IMR-90 (cell line): Measurements from ENCODE around the gene CRLF1. TPM values are rescaled to one million over a fixed set of nuclear protein-coding genes. Genes with fewer than 3 reads are reported as not detected.
A peak's percentile ranks its signal among the peaks of the same experiment; 100 is the strongest.

ENCODE experiments used
- ATAC-seq: fragments of 200-7000 bp; cut with Tn5 transposase; 2 replicates; pipeline ENCODE4 v1.9.1; 2020; ENCODE audit warnings: low read depth, mild to moderate bottlenecking, moderate library complexity
- BruUV-seq: library from RNA; stranded (reverse); fragments of 400-500 nt; replicated peaks from 2 replicates; lab custom pipeline; 2021; lab: Mats Ljungman, UMichigan
- CTCF ChIA-PET: fragments of 300-600 bp; formaldehyde crosslinking; extraction: SDS; loops from one replicate; lab custom pipeline; 2021; ENCODE audit warnings: antibody characterized with exemption; lab: Yijun Ruan, JAX
- POLR2A ChIA-PET: fragments of 300-600 bp; sonication (Branson Sonifier 250); formaldehyde crosslinking; loops from one replicate; lab custom pipeline; 2022; ENCODE audit warnings: antibody characterized with exemption; ENCODE audit not compliant: unreplicated experiment; lab: Charles Lee
- DNase-seq: peaks from one replicate; pipeline ENCODE4 v3.0.0; 2013
- H2AFZ ChIP-seq: replicated peaks from 2 replicates; pipeline ENCODE3; 2013; ENCODE audit warnings: low read length, mild to moderate bottlenecking; ENCODE audit not compliant: poor library complexity
- H2AK5ac ChIP-seq: 2 replicates; pipeline ENCODE4 v1.6.1; 2013; ENCODE audit warnings: low read depth, low read length, inconsistent platforms
- H2AK9ac ChIP-seq: replicated peaks from 2 replicates; pipeline ENCODE3; 2013; ENCODE audit warnings: mild to moderate bottlenecking, low read depth, low read length, moderate library complexity; ENCODE audit not compliant: poor library complexity
- H2BK120ac ChIP-seq: 2 replicates; pipeline ENCODE4 v1.6.1; 2013; ENCODE audit warnings: low read depth, low read length, inconsistent platforms
- H2BK15ac ChIP-seq: 3 replicates; pipeline ENCODE4 v1.6.1; 2013; ENCODE audit warnings: low read depth, low read length, inconsistent platforms
- H2BK20ac ChIP-seq: 2 replicates; pipeline ENCODE4 v1.6.1; 2013; ENCODE audit warnings: low read depth, mild to moderate bottlenecking, inconsistent platforms, low read length, moderate library complexity
- H2BK5ac ChIP-seq: 2 replicates; pipeline ENCODE4 v1.6.1; 2013; ENCODE audit warnings: mild to moderate bottlenecking, low read depth, low read length, inconsistent platforms; ENCODE audit not compliant: poor library complexity, severe bottlenecking
- H3K14ac ChIP-seq: replicated peaks from 2 replicates; pipeline ENCODE4 v1.6.1; 2013; ENCODE audit warnings: low read depth, low read length, inconsistent platforms
- H3K18ac ChIP-seq: 2 replicates; pipeline ENCODE4 v1.6.1; 2013; ENCODE audit warnings: low read depth, low read length, control low read depth
- H3K23ac ChIP-seq: 2 replicates; pipeline ENCODE4 v1.6.1; 2013; ENCODE audit warnings: low read depth, low read length, inconsistent platforms
- H3K27ac ChIP-seq: 2 replicates; pipeline ENCODE4 v1.5.1; 2013; ENCODE audit warnings: mild to moderate bottlenecking, control low read depth, low read length; ENCODE audit not compliant: insufficient read depth
- H3K27me3 ChIP-seq: 2 replicates; pipeline ENCODE4 v1.6.1; 2013; ENCODE audit warnings: low read length; ENCODE audit not compliant: control insufficient read depth, insufficient read depth
- H3K36me3 ChIP-seq: 2 replicates; pipeline ENCODE4 v1.6.1; 2013; ENCODE audit warnings: low read length, mixed read lengths; ENCODE audit not compliant: control insufficient read depth, insufficient read depth
- H3K4ac ChIP-seq: 2 replicates; pipeline ENCODE4 v1.6.1; 2013; ENCODE audit warnings: low read depth, low read length, inconsistent platforms
- H3K4me1 ChIP-seq: 2 replicates; pipeline ENCODE4 v1.6.1; 2013; ENCODE audit warnings: low read length, mixed read lengths; ENCODE audit not compliant: control insufficient read depth, insufficient read depth
- H3K4me2 ChIP-seq: 2 replicates; pipeline ENCODE4 v1.6.1; 2013; ENCODE audit warnings: low read depth, mild to moderate bottlenecking, control low read depth, low read length, moderate library complexity
- H3K4me3 ChIP-seq: 2 replicates; pipeline ENCODE4 v1.5.1; 2013; ENCODE audit warnings: low read depth, mild to moderate bottlenecking, control low read depth, low read length, moderate library complexity; ENCODE audit not compliant: insufficient read depth
- H3K56ac ChIP-seq: 2 replicates; pipeline ENCODE4 v1.6.1; 2013; ENCODE audit warnings: low read length, inconsistent platforms; ENCODE audit not compliant: insufficient read depth; ENCODE audit errors: extremely low read depth
- H3K79me1 ChIP-seq, 2 experiments: 2 replicates each; pipeline ENCODE4 v1.6.1; 2013; ENCODE audit warnings: low read length in 2 of 2, inconsistent platforms in 1 of 2, low read depth in 1 of 2
- H3K9ac ChIP-seq: 2 replicates; pipeline ENCODE4 v1.6.1; 2013; ENCODE audit warnings: low read depth, low read length, control low read depth
- H3K9me1 ChIP-seq: 2 replicates; pipeline ENCODE4 v1.6.1; 2013; ENCODE audit warnings: low read length, inconsistent platforms; ENCODE audit not compliant: insufficient read depth
- H3K9me3 ChIP-seq: 2 replicates; pipeline ENCODE4 v1.6.1; 2013; ENCODE audit warnings: low read length; ENCODE audit not compliant: control insufficient read depth, insufficient read depth
- H4K20me1 ChIP-seq: 2 replicates; pipeline ENCODE4 v1.6.1; 2013; ENCODE audit warnings: low read length, inconsistent platforms; ENCODE audit not compliant: insufficient read depth
- H4K5ac ChIP-seq: 2 replicates; pipeline ENCODE4 v1.6.1; 2013; ENCODE audit warnings: mild to moderate bottlenecking, low read depth, low read length, control low read depth
- H4K8ac ChIP-seq, 2 experiments: 2 replicates each; pipeline ENCODE4 v1.6.1; 2013; ENCODE audit warnings: low read depth in 2 of 2, low read length in 2 of 2, control low read depth in 1 of 2, inconsistent platforms in 1 of 2
- H4K91ac ChIP-seq: 2 replicates; pipeline ENCODE4 v1.6.1; 2013; ENCODE audit warnings: low read depth, low read length, inconsistent platforms; ENCODE audit not compliant: insufficient read depth
- BHLHE40 ChIP-seq: fragments of 150-350 bp; IDR thresholded peaks from 2 replicates; pipeline ENCODE4 v1.6.1; 2016; ENCODE audit warnings: mild to moderate bottlenecking, low read depth, low read length
- CHD1 ChIP-seq: IDR thresholded peaks from 2 replicates; pipeline ENCODE4 v1.6.1; 2012; ENCODE audit warnings: low read depth, low read length, improper control_type of control experiment
- CTCF ChIP-seq: conservative IDR thresholded peaks from 2 replicates; pipeline ENCODE4 v1.5.1; 2012; ENCODE audit warnings: mild to moderate bottlenecking, low read depth, low read length, improper control_type of control experiment
- FOS ChIP-seq: fragments of 150-350 bp; IDR thresholded peaks from 2 replicates; pipeline ENCODE4 v1.6.1; 2016; ENCODE audit warnings: low read depth, low read length
- MAFK ChIP-seq: IDR thresholded peaks from 2 replicates; pipeline ENCODE4 v1.6.1; 2012; ENCODE audit warnings: low read depth, low read length, improper control_type of control experiment
- MAZ ChIP-seq: IDR thresholded peaks from 2 replicates; pipeline ENCODE4 v1.6.1; 2012; ENCODE audit warnings: low read depth, mild to moderate bottlenecking, low read length, improper control_type of control experiment, moderate library complexity, borderline replicate concordance
- MXI1 ChIP-seq: IDR thresholded peaks from 2 replicates; pipeline ENCODE4 v1.6.1; 2012; ENCODE audit warnings: low read depth, mild to moderate bottlenecking, low read length, moderate library complexity, borderline replicate concordance
- NFE2L2 ChIP-seq: fragments of 150-350 bp; IDR thresholded peaks from 2 replicates; pipeline ENCODE4 v1.6.1; 2016; ENCODE audit warnings: low read depth, mild to moderate bottlenecking, low read length
- POLR2A ChIP-seq: IDR thresholded peaks from 2 replicates; pipeline ENCODE4 v1.6.1; 2012; ENCODE audit warnings: mild to moderate bottlenecking, low read depth, low read length
- RAD21 ChIP-seq: IDR thresholded peaks from 2 replicates; pipeline ENCODE4 v1.6.1; 2012; ENCODE audit warnings: low read length, improper control_type of control experiment
- RCOR1 ChIP-seq: IDR thresholded peaks from 2 replicates; pipeline ENCODE4 v1.6.1; 2012; ENCODE audit warnings: mild to moderate bottlenecking, low read length, improper control_type of control experiment; ENCODE audit not compliant: insufficient replicate concordance
- RFX5 ChIP-seq: IDR thresholded peaks from 2 replicates; pipeline ENCODE4 v1.8.0; 2012; ENCODE audit warnings: low read depth, mild to moderate bottlenecking, low read length, moderate library complexity
- SMC3 ChIP-seq: fragments of 150-350 bp; IDR thresholded peaks from 2 replicates; pipeline ENCODE4 v1.6.1; 2016; ENCODE audit warnings: low read depth, mild to moderate bottlenecking, antibody characterized with exemption, low read length, moderate library complexity
- USF2 ChIP-seq: fragments of 150-350 bp; IDR thresholded peaks from 2 replicates; pipeline ENCODE4 v1.6.1; 2017; ENCODE audit warnings: mild to moderate bottlenecking, antibody characterized with exemption, low read length, low read depth
- WGBS, 2 experiments: methylation state at CpG; one replicate each; pipeline versions ENCODE4 v1.1.5 to v1.1.7; 2013; ENCODE audit warnings: missing lambda C conversion rate in 2 of 2; ENCODE audit not compliant: insufficient read length in 1 of 2; ENCODE audit errors: extremely low coverage in 2 of 2; 5-methylcytosine and 5-hydroxymethylcytosine counted together
- dilution Hi-C: fragments of 300-500 bp; cut with HindIII; formaldehyde crosslinking; loops from one replicate; pipeline ENCODE4 v1.14.3; 2018; ENCODE audit warnings: low sequenced_read_pairs; ENCODE audit not compliant: unreplicated experiment
- in situ Hi-C: fragments of 300-500 bp; cut with MboI; formaldehyde crosslinking; loops from 3 replicates; pipeline ENCODE4 v1.14.3; 2019; ENCODE audit warnings: low sequenced_read_pairs, inconsistent platforms, mixed read lengths
- intact Hi-C: fragments of 100-400 bp; cut with micrococcal nuclease; formaldehyde crosslinking; loops from 2 replicates; pipeline ENCODE4 v1.10.0; 2022
- polyA plus RNA-seq, 3 experiments: library from polyadenylated mRNA; depleted of rRNA; stranded (reverse); fragments of >200 nt; gene quantifications; 2 replicates each; pipeline ENCODE4 v1.2.3, GENCODE V29; 2012; ENCODE audit warnings: low replicate concordance in 1 of 3
- total RNA-seq: library from RNA; depleted of rRNA; stranded (reverse); fragments of >200 nt; gene quantifications from 2 replicates; pipeline ENCODE4 v1.2.3, GENCODE V29; 2012
- TF ChIP-seq, protein P1 (sequence below): fragments of 150-350 bp; IDR thresholded peaks from 2 replicates; pipeline ENCODE4 v1.6.1; 2016; ENCODE audit warnings: low read depth, mild to moderate bottlenecking, low read length, moderate library complexity, borderline replicate concordance

The CRLF1 gene
- total and polyA plus RNA-seq, 2 of the 4 experiments (the other 2 are of a cell fraction) = 0.18 to 3.1 TPM

GRCh38 chr19:18646535-18647370 lies 40.2 kb upstream of the CRLF1 start:
- Histone ChIP-seq H2AK9ac (no peak overlapping the region), H3K14ac (no peak overlapping the region), H4K8ac (no peak overlapping the region), H2BK120ac (no peak overlapping the region), H2AFZ (peak overlapping the region; percentile 63), H4K5ac (no peak overlapping the region), H2AK5ac (peak overlapping the region; percentile 88; the same call in 1 of the 2 replicates), H3K9ac (no peak overlapping the region), H3K4me3 (no peak overlapping the region), H3K9me3 (no peaks in the 10 kb centered on the region; the same call in 1 of the 2 replicates), H3K4me1 (peaks cover 30% of the 10 kb centered on the region), H4K20me1 (peaks cover 34% of the 10 kb centered on the region), H3K4me2 (no peak overlapping the region), H3K27ac (no peak overlapping the region), H2BK15ac (no peak overlapping the region), H2BK5ac (no peak overlapping the region), H3K79me1 (peaks cover 14 to 64% of the 10 kb centered on the region in 2 experiments; a peak in 3 of 4 replicates), H3K27me3 (no peaks in the 10 kb centered on the region), H3K9me1 (peaks cover 22% of the 10 kb centered on the region), H2BK20ac (no peak overlapping the region), H3K56ac (no peak overlapping the region), H3K36me3 (no peaks in the 10 kb centered on the region), H3K4ac (no peak overlapping the region), H3K18ac (no peak overlapping the region), H4K91ac (no peak overlapping the region), H3K23ac (no peak overlapping the region)
- POLR2A ChIA-PET = no interaction called here
- CTCF ChIA-PET = no interaction called here
- 89% methylated on average over 17 of the region's 34 CpGs; no CpG with 5 or more reads in 1 of the 2 experiments for WGBS, 2 experiments
- ATAC-seq = no peak
- in situ Hi-C loops = no loop called here
- dilution Hi-C loops = no loop called here
- DNase-seq = no peak
- intact Hi-C loops = no loop called here
- no TSS peak for BruUV-seq
- TF ChIP-seq CHD1 (no peak), BHLHE40 (no peak), MAZ (no peak), RCOR1 (no peak), CTCF (no peak), POLR2A (no peak), NFE2L2 (no peak), RAD21 (no peak), FOS (no peak), RFX5 (no peak), SMC3 (no peak), MAFK (no peak), MXI1 (no peak), USF2 (no peak)
- TF ChIP-seq, protein P1, sequence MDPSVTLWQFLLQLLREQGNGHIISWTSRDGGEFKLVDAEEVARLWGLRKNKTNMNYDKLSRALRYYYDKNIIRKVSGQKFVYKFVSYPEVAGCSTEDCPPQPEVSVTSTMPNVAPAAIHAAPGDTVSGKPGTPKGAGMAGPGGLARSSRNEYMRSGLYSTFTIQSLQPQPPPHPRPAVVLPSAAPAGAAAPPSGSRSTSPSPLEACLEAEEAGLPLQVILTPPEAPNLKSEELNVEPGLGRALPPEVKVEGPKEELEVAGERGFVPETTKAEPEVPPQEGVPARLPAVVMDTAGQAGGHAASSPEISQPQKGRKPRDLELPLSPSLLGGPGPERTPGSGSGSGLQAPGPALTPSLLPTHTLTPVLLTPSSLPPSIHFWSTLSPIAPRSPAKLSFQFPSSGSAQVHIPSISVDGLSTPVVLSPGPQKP = no peak
